SHP77 (cell line): ENCODE results near the gene RNF224.

Experiments
- DNase-seq, 2 experiments: peaks; one replicate each; lab custom pipeline; 2025; lab: John Stamatoyannopoulos, UW

The RNF224 gene

DNA sequence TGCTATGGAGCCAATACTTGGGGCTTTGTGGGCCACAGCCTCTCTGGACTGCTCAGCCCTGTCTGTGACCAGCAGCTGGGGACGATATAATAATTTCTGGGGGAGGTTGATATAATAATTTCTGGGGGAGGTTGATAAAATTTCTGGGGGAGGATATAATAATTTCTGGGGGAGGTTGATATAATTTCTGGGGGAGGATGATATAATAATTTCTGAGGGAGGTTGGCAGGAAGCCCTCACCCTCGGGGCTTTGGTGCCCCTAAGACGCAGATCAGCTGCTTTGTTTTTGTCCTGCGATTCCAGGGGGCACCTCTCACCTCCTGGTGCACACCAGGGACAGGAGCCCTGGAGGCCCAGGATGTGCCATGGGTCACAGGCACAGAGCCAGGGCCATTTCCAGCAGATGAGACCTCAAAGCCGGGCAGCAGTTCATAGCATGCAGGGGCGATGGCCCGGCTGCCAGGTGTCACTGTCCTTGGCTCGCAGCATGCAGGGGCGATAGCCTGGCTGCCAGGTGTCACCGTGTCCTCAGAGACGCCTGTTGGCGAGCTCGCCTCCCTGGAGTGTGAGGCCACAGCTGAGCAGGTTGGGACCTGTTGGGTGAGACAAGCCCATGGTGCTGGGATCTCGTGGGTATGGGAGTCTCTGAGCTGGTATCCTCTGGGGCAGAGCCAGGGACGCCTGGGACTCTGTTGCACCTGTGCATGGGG, 46.5 kb downstream of the RNF224 start:
- DNase-seq, result peak; percentile 51 to 86

DNA sequence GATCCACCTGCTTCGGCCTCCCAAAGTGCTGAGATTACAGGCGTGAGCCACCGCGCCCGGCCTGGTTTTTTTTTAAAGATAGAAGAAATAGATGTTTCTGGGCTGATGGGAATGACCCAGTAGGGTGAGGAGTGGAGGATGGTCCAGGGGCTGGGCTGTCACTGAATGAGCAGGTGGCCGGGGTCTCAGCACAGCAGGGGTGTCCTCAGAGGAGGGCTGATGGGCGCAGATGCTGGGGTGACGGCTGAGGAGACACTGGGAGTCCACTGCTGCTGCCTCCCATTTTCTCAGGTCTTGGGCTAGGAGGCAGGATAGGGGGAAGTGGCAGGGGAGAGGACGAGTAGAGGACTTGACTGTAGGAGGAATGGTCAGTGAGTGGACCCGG, 47.9 kb downstream of the RNF224 start:
- DNase-seq, result no peak

GRCh38 chr9:137275588-137276472, 48.5 kb downstream of the RNF224 start:
- no peak for DNase-seq

DNA sequence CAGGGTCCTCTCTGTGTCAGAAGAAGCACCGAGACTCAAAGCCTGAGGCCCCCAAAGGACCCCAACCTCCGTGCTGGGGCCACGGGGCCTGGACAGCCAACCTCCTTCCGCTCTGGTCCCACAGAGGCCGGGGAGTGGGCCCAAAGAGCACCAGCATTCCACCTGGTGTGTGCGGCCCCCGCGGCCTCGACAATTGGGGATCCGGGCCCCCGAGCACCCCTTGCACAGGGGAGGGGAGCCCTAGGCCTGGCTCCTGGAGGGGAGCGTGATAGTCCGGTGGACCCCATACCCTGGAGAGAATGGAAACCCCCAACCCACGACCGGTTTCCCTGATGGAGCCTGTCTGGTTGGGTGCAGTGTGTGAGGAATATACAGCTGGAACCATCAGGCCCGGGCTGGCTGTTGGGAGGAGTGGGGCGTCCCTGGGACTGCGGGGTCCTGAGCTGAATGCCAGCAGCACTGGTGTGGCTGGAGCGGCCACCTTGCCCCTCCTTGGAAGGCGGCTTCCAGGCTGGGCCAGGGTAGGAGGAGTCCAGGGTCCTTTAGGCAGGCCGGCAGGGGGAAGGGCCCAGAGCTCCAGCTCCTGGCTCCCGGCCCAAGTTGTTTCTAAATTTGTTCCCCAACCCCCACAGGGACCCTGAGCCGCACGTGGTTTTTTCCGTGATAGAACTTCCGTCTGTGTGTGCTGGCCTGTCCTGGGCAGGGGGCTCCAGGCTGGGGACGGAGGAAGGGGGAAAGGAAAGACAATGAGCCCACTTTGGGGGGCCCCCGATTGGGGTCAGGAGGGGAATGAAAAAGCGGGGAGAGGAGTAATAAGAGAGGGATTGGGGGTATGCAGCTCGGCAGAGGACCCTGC, 49.4 kb downstream of the RNF224 start:
- no peak for DNase-seq

DNA sequence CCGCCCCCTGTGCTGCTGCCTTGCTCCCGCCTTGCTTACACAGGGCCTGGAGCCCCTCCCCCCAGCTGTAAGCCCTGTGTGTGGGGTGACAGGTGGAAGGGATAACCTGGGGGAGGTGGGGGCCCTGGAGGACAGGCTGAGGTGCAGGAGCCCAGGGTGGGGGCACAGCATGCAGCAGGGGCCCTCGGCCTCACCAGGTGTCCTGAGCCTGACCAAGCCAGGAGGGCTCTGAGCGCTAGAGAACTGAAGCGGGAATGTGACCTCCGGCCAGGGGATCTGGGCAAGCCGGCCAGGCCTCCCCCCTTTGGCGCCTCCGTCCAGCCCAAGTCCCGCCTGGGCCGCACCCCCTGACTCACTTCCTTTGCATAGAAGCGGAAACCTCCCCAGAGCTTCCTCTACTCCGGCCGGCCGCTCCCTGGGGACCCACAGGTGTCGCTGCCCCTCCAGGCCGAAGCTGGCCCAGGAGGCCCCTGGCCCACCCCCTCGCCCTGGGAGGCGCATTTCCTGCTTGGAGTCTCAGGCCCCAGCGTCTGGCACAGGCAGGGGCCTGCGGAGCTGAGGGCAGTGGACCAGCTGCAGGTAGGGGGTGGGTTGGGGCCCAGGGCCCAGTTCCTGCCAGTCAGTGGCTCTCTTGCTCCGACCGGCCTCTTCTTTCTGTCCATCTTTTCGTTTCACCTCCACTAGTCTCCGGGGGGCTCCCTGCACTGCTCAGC, 50.2 kb downstream of the RNF224 start, which contains the start of gene TOR4A:
Gene TOR4A, plus strand, starts transcription at position 398 of the 713 bp plus-strand sequence. CDS start 964 bp downstream, outside the sequence.
- DNase-seq, result no peak

DNA sequence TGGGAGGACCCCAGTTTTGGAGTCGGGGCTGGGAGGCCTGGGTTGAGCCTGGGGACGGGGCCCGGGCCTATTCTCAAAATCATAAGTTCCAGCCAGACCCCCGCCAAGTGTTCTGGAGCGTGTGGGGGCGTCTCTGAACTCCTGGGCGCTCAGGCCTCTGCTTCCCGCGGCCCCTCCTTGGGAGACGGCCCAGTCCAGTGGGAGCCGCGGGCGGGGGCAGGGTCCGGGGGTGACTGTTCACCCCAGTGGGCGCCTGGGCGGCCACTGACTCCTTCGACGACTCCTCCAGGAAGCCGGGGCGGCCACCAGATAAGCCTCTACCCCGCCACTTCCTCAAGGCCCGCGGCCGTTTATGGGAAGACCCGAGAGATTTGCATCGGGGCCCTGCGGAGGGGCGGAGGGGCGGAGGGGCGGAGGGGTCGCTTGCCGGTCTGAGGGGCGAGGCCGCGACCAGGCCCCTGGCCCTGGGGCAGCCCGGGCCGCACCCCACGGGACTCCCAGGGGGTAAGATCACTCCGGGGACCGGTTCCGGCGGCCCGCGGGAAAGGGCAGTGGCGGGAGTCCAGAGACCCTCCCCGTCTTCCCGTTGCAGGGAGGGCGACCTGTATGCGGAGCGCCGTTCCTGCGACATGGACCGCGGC, 50.9 kb downstream of the RNF224 start:
- DNase-seq, result no peak
